Keratinocyte (primary cell): ENCODE measurements around the gene PCDH9.

Experiments
- EZH2 ChIP-seq: IDR thresholded peaks from one replicate; pipeline ENCODE4 v1.6.1; 2012; ENCODE audit warnings: inconsistent platforms, mild to moderate bottlenecking, low read length, moderate library complexity
- TF ChIP-seq, protein P1 (sequence below), 3 experiments: IDR thresholded peaks in 1 of 3; conservative IDR thresholded peaks in 1 of 3; optimal IDR thresholded peaks in 1 of 3; 2 replicates in 2 of 3; 3 replicates in 1 of 3; pipeline versions ENCODE3 to v1.5.1; 2011; ENCODE audit warnings: low read length in 3 of 3, mild to moderate bottlenecking in 3 of 3, moderate library complexity in 2 of 3, control low read depth in 1 of 3, inconsistent platforms in 1 of 3; ENCODE audit not compliant: insufficient read depth in 2 of 3; ENCODE audit errors: extremely low read depth in 1 of 3

DNA sequence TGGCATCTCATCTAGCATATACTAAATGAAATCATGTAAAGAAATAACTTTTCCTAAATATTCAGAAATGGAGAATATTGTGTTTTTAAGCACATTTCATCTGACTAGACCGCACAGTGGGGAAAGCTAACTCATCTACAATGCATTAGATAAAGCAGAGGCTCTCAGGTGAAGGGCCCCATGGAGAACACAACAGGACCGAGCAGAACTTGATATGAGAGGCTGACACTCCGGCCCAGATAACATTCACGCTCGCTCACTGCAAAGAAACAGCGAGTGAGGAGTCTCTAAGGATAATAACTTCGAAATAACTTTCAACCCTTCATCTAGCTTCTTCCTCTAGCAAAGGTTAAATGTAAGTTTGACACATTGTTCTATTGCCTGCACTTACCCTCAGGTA lies 130.6 kb downstream of the PCDH9 start:
- no peak for TF ChIP-seq EZH2
- TF ChIP-seq, protein P1, sequence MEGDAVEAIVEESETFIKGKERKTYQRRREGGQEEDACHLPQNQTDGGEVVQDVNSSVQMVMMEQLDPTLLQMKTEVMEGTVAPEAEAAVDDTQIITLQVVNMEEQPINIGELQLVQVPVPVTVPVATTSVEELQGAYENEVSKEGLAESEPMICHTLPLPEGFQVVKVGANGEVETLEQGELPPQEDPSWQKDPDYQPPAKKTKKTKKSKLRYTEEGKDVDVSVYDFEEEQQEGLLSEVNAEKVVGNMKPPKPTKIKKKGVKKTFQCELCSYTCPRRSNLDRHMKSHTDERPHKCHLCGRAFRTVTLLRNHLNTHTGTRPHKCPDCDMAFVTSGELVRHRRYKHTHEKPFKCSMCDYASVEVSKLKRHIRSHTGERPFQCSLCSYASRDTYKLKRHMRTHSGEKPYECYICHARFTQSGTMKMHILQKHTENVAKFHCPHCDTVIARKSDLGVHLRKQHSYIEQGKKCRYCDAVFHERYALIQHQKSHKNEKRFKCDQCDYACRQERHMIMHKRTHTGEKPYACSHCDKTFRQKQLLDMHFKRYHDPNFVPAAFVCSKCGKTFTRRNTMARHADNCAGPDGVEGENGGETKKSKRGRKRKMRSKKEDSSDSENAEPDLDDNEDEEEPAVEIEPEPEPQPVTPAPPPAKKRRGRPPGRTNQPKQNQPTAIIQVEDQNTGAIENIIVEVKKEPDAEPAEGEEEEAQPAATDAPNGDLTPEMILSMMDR (optimal IDR thresholded peaks at IDR 0.05 in 1 of 3, IDR thresholded peaks at IDR 0.05 in 1 of 3, conservative IDR thresholded peaks at IDR 0.05 in 1 of 3; ENCODE audit: extremely low read depth in 1 of 3, insufficient read depth in 2 of 3, low read length in 3 of 3) = no peak
